ENCODE data around the gene TANC1. TPM values are rescaled to one million over a fixed set of nuclear protein-coding genes. Genes with fewer than 3 reads are reported as not detected.

The TANC1 gene
- polyA plus RNA-seq, 1 donor from 2014 or later: 0.37 TPM

- H3K4me3 ChIP-seq (ENCODE audit: low read length): no peak overlapping the region
- H3K27ac ChIP-seq (ENCODE audit: low read length): no peak overlapping the region
- no peaks in the 10 kb centered on the region for H3K9me3 ChIP-seq (ENCODE audit: low read length)
- no peaks in the 10 kb centered on the region for H4K20me1 ChIP-seq (ENCODE audit: insufficient read depth)
- H3F3A ChIP-seq (ENCODE audit: insufficient read depth, low read length, poor library complexity, severe bottlenecking): no peaks in the 10 kb centered on the region
- H3K27me3 ChIP-seq (ENCODE audit: insufficient read depth, low read depth, low read length): no peaks in the 10 kb centered on the region
- H3K9me2 ChIP-seq (ENCODE audit: insufficient read depth, low read length): no peaks in the 10 kb centered on the region
- H3K79me2 ChIP-seq (replicated peaks; ENCODE audit: insufficient read depth, low read length): no peaks in the 10 kb centered on the region
- no peak overlapping the region for H3K4me2 ChIP-seq (ENCODE audit: low read length)
- H3K36me3 ChIP-seq (ENCODE audit: insufficient read depth, low read length): no peaks in the 10 kb centered on the region
- TF ChIP-seq POLR2AphosphoS5 (IDR thresholded peaks at IDR 0.05) (no peak), RAD21 (conservative IDR thresholded peaks at IDR 0.05) (no peak), TAF1 (IDR thresholded peaks at IDR 0.05; ENCODE audit: low read depth) (no peak), REST (IDR thresholded peaks at IDR 0.05; ENCODE audit: borderline replicate concordance) (no peak), MXI1 (conservative IDR thresholded peaks at IDR 0.05; ENCODE audit: poor library complexity, severe bottlenecking) (no peak)
- H2AFZ ChIP-seq (ENCODE audit: low read depth, low read length): no peak overlapping the region
- no peak overlapping the region for H3K9ac ChIP-seq (ENCODE audit: low read length)
Observed at GRCh38 chr2:158998551-158999248, 30.3 kb downstream of the TANC1 start.

GRCh38 chr2:158999458-158999857, 31.0 kb downstream of the TANC1 start:
- H3K79me2 ChIP-seq (replicated peaks; ENCODE audit: insufficient read depth, low read length): no peaks in the 10 kb centered on the region

More at GRCh38 chr2:158999458-158999857, 31.0 kb downstream of the TANC1 start:
- H3K9me3 ChIP-seq (ENCODE audit: low read length): no peaks in the 10 kb centered on the region
- no peak overlapping the region for H2AFZ ChIP-seq (ENCODE audit: low read depth, low read length)
- no peak overlapping the region for H3K27ac ChIP-seq (ENCODE audit: low read length)
- H3K36me3 ChIP-seq (ENCODE audit: insufficient read depth, low read length): no peaks in the 10 kb centered on the region
- H4K20me1 ChIP-seq (ENCODE audit: insufficient read depth): no peaks in the 10 kb centered on the region
- TF ChIP-seq POLR2AphosphoS5 (IDR thresholded peaks at IDR 0.05) (no peak), EZH2 (IDR thresholded peaks at IDR 0.05; ENCODE audit: borderline replicate concordance, insufficient read depth, low read length, poor library complexity, severe bottlenecking) (no peak), TAF1 (IDR thresholded peaks at IDR 0.05; ENCODE audit: low read depth) (no peak), CTCF (IDR thresholded peaks at IDR 0.05; ENCODE audit: poor library complexity, severe bottlenecking) (no peak), EP300 (conservative IDR thresholded peaks at IDR 0.05; ENCODE audit: poor library complexity, severe bottlenecking) (no peak), SMC3 (conservative IDR thresholded peaks at IDR 0.05; ENCODE audit: poor library complexity) (no peak), RAD21 (conservative IDR thresholded peaks at IDR 0.05) (no peak), MXI1 (conservative IDR thresholded peaks at IDR 0.05; ENCODE audit: poor library complexity, severe bottlenecking) (no peak), REST (IDR thresholded peaks at IDR 0.05; ENCODE audit: borderline replicate concordance) (no peak)
- H3K4me2 ChIP-seq (ENCODE audit: low read length): no peak overlapping the region
- H3F3A ChIP-seq (ENCODE audit: insufficient read depth, low read length, poor library complexity, severe bottlenecking): no peaks in the 10 kb centered on the region
- no peaks in the 10 kb centered on the region for H3K27me3 ChIP-seq (ENCODE audit: insufficient read depth, low read depth, low read length)
- H3K9ac ChIP-seq (ENCODE audit: low read length): no peak overlapping the region
- H3K9me2 ChIP-seq (ENCODE audit: insufficient read depth, low read length): no peaks in the 10 kb centered on the region
- no peak overlapping the region for H3K4me3 ChIP-seq (ENCODE audit: low read length)

Data from neural cell (in vitro differentiated cells).